GM21360 (cell line): ENCODE measurements around the gene KDM2B.
A peak's percentile ranks its signal among the peaks of the same experiment; 100 is the strongest.

ENCODE experiments used
- ATAC-seq: cut with Tn5 transposase; IDR thresholded peaks from one replicate; pipeline ENCODE4 v1.9.1; 2021; ENCODE audit warnings: mild to moderate bottlenecking, moderate library complexity; ENCODE audit not compliant: unreplicated experiment

KDM2B gene

DNA sequence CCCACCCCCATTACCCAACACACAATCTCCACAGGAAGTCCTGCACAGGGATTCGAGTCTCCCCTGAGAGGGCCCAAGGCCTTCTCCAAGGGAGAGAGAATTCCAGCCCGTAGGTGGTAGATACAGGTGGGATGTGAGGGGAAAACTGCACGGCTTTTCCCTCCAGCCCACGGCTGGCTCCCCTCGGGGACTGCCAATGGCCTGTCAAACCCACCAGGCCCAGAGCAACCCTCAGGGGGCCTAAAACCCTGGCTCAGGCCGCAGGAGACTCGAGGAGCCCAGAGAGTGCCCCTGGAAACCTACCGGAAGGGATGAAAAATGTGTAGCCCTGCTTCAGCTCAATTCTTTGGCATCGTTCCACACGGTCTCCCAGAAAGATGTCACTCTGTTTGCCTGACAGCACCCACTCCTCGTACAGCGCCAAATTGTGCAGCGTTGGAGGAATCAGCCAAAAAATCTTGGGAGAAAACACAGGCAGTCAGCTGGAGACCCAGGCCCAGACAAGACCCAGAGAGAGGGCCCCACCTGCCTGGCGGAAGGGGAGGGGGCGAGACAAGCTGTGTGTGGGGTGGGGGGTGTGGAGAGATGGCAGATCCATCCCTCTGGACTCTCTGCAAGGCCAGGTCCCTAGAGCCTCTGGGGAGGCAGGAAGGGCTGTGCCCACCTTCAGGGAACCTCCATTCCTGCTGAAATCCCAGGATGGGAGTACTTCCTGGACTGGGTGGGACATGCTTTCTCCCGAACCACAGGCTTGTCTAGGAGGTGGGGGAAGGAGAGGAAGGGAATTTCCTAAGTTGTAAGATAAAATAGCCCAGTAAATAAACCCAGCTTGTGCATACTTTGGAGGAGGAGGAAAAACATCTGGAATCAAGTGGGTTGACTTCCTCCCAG lies 48.1 kb downstream of the KDM2B start:
- ATAC-seq = no peak

- ATAC-seq = no peak
Measured at GRCh38 chr12:121531356-121531750, 49.5 kb downstream of the KDM2B start.

DNA sequence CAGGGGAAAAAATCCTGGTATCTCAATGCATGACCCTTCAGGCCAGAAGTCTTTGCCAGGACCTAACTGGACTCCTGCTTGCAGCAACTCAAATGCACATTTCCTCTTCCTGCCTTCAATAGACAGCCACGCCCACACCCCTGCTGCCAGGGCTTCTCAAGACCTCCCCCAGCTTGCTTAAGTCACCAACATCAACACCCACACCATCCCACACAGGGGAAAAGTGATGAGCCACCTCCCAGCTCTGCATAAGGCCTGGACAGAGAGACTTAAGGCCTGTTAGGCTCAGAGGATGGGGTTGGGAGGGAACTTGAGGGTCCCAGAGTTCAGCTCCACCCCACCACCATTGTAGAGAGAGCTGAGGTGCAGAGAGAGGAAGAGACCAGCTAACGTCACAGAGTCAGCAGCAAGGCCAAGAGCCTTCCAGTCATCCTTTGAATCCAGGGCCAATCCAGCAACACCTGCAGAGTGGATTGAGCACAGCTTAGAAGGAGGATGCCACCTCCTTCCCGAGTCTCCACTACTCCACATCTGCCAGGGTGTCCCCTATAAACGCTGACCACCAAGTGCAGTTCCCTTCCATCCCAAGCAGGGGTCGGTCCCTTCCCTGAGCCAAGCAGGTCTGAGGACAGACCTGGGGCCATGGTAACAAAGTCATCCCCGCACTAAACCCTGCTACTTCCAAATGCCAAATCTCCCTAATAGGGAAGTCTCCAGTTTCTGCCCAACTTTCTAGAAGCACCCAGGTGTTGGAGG lies 50.0 kb downstream of the KDM2B start:
- no peak for ATAC-seq

DNA sequence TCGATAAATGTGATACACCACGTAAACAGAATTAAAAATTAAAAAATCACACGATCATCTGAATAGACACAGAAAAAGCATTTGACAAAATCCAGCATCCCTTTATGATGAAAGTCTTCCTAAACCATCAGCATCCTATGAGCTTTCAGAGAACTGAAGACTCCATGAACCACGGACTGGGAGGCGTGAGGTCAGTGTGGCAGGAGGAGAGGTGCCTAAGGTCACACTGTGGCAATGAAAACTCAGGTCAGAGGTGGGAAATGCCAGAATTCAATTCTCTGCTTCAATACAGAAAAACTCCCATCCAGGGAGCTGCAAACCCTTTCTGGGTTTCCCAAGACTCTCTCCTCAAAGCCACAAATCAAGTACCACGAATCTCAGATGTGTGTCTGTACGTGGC lies 51.6 kb downstream of the KDM2B start:
- no peak for ATAC-seq

- no peak for ATAC-seq
Measured at GRCh38 chr12:121525411-121525810, 55.4 kb downstream of the KDM2B start.

DNA sequence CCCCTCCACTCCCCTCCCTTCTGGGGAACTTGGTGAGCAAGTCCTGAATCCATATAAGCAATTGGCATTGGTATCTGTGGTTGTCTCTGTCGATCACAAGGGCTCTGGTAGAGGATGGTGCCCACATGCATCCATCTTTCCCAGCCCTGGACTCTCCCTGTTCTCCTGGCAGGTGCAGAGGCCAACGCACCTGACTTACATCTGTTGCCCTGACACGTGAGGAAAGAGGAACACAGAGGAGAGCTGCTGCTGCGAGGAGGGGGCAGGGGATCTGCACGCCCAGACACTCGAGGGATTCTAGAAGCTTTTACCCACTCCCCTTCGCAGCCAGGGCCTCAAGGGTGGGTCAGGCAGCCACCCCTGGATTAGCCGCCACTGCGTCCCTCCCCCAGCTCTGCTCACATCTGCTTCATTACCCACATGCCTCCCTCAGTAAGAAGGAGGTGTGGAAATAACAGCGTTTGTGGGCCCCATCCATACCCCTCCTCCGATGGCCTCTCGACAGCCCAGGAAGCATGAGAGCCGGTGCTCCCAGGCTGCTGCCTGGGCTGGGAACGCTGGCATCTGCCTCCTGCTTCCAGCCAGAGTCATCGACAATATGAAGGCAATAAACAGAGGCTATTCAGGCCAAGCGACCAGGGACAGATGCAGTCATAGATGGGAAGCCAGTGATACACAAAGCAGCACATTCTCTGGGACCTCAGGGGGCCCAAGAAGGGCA lies 56.5 kb downstream of the KDM2B start:
- ATAC-seq = peak; percentile 17

DNA sequence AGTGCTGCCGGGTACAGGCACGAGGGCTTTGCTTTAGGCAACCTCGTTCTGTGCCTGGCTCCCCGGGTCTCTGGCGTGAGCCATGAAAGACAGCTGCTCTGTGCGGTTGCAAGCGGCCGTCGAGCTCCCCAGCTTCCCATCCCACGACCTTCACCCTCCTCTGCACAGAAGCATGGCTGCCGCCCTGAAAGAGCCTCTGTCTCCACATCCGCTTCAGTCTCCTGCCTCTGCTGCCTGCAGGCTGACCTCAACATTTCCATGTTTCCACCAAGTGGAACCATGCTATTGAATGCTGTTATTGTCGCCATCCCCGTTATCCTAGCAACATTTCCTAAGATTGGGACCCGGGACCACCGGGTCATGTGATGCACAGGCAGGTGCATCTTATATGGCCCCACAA lies 57.1 kb downstream of the KDM2B start:
- ATAC-seq = peak; percentile 45

DNA sequence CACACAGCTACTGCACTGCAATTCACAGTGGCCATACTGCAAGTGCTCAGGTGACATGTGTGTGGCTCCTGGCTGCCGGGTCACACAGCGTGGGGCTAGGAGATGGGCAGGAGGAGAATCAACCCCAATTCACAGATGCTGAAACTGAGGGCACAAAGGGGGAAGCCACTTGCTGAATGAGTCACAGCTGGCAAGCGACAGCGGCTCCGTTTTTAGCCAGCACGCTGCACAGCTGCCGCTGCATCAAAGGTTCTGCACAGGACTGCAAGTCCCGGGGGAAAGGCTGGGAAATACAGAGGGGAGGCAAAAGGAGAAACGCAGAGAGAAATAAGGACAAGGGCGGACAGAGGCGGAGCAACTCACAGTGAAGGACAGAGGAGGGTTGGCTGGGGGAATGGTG lies 57.9 kb downstream of the KDM2B start:
- ATAC-seq = no peak

DNA sequence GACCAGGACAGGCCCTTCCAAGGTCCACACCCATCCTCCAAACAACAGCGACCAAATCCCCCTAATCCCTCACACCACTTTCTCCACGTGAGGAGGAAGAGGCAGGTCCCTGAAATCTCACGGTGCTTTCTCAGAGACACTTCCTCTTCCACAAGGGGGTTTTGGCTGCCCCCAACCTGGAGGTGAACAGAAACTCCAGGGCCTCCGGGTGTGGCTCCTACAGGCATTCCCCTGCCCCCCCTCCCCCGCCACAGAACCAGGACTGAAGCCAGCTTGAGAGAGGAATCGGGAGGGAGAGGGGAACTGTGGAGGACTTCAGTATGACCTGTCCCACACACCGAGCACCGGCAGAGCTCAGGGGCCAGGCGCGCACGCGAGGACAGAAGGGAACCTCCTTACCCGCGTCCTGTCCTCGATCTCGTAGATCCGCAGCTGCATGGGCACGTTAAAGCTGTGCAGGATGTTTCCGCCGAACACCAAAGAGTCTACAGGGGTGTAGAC lies 60.2 kb downstream of the KDM2B start:
- ATAC-seq = no peak

DNA sequence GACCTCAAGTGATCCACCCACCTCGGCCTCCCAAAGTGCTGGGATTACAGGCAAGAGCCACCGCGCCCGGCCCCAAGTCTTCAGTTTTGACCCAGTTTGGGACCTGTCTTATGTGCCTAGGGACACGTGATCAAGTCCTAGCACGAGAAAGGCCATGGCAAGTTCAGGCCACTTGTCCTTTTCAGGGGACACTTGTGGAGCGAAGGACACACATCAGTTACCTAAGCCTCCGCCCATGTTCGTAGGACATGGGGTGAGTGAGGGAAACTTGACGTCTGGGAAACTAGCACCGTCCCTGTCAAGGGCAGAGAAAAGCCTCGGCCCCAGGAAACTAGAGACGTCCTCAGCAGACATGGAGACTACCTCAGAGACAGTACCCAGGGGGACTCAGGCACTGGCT lies 60.7 kb downstream of the KDM2B start:
- ATAC-seq = no peak

GRCh38 chr12:121519227-121519626 lies 61.6 kb downstream of the KDM2B start:
- ATAC-seq = no peak

DNA sequence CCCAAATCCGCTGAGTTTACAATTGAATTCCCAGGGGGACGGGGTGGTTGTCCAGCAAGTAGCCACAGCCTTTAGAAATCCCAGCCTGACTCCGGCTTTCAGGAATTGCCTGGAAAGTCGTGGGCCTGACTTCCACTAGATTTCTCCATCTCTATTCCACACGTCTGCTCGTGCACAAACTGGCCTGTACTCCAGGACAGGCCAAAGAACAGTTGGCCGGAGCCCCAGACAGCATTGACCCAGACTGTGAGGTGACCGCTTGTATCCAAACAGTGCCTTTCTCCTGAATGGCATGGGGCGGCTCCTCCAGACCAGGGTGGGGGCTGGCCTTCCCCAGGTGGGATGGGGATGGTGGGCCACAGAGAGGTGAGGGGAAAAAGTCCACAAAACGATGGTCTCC lies 62.2 kb downstream of the KDM2B start:
- no peak for ATAC-seq

DNA sequence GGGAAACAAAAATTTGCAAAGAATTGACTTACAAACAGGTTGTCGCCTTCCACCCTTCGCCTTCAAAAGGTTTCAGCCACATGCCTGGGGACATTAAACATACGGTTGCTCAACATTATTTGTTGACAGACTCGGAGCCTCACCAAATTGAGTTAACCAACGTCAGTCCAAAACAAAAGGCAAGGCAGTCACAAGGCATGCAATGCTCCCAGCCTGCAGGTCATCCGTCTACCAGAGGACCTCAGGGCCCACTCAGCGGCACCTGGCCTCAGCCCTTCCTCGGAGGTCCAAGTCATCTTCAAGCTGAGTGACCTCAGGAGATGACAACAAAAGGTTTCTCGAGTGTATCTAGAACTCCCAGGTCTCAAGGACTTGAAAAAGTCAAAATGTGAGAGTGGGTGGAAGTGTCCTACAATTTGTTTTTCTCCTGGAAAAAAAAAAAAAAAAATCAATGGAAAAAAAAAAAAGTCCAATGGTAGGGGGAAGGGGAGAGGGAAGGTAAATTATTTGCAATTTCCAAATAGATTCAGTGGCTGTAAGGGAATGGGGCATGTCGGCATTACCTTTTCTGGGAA lies 64.3 kb downstream of the KDM2B start:
- ATAC-seq = no peak

GRCh38 chr12:121515615-121516014 lies 65.2 kb downstream of the KDM2B start:
- ATAC-seq = no peak

DNA sequence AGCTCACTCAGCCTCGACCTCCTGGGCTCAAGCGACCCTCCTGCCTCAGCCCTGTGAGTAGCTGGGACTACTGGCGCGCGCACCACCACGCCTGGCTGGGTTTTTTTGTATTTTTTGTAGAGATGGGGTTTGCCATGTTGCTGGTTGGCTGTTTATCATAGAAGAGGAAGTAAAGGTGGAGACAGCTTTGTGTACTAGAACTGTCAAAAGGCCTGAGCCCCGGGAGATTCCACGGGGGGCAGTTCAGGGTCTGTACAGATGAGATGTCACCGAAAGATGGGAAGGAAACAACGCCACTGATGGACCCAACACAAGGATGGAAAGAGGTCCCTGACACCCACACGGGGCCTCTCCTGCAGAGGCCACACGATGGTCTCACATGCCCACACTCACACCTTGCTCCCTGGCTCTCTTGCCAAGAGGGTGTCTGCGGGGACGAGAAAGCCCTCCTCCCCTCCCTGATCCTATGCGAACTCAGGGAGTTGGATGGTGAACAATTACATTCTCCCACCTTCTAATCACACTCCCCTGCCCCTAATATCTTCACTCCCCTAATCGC lies 66.6 kb downstream of the KDM2B start:
- ATAC-seq = peak; percentile 44

GRCh38 chr12:121513464-121514183 lies 67.2 kb downstream of the KDM2B start:
- ATAC-seq = peak; percentile 44

GRCh38 chr12:121512561-121512960 lies 68.3 kb downstream of the KDM2B start:
- no peak for ATAC-seq

DNA sequence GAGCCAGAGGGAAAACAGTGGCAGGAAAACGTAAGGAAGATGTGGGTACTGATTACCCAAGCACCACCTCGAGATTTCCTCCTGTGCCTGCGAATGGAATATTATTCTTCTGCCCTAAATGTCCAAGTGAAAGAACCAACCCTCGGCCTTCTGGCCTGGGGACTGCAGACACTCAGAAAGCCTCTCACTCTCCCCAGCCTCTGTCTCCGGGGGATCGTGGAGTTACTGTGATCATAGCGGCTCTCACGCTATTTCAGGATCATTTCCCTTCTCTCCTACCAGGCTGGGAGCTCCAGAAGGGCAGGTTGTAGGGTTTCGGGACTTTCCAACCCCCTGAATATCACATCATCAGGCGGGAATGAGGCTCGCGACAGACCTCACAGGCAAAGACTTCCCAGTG lies 68.9 kb downstream of the KDM2B start:
- ATAC-seq = no peak

DNA sequence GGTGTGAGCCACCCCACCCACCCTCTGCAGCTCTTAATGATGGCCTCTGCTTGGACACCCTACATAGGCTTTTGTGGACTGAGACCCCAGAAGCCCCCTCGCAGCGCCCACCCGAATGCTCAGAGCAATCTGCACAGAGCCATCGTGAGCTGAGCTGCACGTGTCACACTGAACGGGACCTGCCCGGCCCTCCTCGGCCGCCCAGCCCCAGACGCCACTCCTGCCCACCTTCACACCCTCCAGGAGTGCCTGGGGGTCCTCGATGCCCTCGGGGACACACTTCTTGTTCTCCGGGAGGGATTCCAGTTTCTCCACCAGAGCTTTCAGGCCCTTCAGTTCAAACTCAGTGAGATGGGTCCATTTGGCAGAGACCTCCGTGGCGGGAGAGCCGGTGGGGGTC lies 71.5 kb downstream of the KDM2B start:
- no peak for ATAC-seq

DNA sequence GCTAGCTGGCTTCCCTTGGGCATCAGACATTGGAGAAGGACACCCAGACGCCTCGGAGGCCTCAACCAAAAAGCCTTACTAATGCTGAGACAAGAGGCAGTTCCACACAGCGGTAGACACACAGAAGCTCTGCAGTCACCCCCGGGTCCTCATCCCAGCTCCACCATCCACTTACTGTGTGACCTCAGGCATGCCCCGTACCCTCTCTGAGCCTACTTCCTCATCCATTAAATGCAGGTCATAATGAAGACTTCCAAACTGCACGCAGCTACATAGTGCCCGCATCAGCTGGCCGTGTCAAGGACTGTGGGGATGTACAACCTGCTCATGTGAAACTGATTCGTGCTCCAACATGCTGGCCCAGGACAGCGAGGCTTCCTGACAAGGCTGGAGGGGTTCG lies 72.3 kb downstream of the KDM2B start:
- ATAC-seq = no peak
